ENCODE measurements around the gene MAN1A2.
"Not testable (repeated sequence)": the region's sequence is repeated elsewhere in the genome, so short reads cannot be mapped to it uniquely, and the experiment has no call there.

Gene MAN1A2

DNA sequence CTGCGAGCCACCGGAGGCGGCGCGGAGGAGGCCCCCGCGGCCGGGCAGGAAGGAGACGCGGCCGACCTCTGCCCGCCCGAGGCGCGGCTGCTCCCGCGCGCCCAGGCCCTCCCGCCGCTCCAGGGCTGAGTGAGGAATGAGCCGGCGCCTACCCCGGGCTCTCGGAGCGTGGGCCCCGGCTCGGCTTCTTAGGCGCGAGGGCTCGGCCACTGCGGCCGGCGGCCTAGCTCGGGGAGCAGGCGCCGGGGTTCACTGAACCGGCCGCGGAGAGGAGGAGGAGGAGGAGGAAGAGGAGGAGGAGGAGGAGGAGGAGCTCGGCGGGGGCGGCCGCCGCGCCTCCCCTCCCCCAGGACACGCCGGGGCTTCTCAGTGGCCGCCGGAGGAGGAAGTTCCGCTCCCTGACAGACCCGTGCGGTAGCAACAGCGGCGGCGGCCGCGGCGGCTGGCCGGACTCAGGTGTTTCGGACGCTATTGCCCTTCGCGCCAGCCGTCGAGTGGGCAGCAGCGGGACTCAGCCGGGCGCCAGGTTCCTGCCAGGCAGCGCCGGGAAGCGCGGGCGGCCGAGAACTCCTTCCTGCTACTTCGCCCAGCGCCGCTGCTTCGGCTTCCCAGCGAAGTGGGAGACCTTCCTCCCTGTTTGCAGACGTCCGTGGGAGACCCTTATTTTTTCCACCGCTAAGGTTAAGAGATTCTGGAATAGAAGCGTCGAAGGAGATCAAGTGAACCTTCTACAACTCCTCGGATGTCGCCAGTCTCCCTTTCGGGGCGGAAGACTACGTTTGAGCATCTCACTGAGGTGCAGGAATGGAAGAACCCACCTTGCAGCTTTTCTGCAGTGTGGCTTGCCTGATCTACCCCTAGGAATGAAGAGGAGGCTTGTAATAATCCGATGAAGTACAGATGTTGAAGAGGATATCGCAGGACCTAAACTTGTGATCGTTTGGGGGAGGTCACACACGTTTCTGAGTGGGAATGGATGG lies at the start of gene MAN1A2:
Gene MAN1A2 (plus strand): TSS at position 404 of the 980 bp plus-strand sequence. CDS start 735 bp downstream, outside the sequence.
- DNase-seq = peak; percentile 91

DNA sequence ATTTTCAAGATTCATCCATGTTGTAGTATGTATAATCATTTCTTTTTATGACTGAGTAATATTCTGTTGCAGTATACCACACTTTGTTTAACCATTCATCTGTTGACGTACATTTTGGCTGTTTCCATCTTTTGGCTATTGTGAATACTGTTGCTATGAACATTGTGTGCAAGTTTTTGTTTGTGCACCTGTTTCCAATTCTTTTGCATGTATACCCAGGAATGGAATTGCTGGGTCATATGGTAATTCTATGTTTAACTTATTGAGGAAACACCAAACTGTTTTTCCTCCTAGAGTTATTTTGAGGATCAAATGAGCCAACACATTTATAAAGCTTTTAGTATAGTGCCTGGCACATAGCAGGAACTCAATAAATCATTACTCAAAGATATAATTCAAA lies 49.2 kb upstream of the MAN1A2 start:
- no peak for DNase-seq

DNA sequence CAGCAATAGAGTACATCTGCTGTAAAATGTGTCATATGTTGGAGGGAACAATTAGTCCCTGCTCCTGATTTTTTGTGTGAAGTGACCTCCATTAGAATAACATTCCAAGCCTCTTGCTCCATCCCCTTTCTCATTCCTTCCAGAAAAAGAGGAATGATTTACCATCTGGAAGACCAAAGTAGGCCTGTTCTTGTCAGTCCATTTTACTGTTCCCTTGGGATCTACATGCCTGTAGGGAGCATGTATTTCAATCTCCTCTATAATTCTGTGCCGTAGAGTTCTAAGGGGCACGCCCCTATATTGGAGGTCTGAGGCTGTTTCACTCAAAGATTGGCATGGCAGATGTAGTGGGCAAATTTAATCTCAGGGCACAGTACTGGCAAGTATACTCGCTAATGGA lies 48.8 kb upstream of the MAN1A2 start:
- DNase-seq = no peak

- DNase-seq = no peak
These were observed 46.7 kb upstream of the MAN1A2 start for GRCh38 chr1:117320515-117320914.

- DNase-seq = no peak
These were observed 45.3 kb upstream of the MAN1A2 start for GRCh38 chr1:117321680-117322609.

DNA sequence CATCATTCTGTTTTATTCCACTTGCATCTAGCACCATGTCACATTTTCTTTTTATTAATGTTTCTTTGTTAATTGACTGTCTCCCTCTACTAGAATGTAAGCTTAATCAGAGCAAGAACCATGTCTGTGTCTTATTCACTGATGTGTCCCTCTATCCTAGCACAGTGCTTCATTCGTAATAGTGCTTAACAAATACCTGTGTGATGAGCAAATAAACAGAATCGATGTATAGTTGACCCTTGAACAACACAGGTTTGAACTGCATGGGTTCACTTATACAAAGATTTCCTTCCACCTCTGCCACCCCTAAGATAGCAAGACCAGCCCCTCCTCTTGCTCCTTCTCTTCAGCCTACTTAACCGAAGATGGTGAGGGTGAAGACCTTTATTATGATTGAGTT lies 42.9 kb upstream of the MAN1A2 start:
- no peak for DNase-seq

DNA sequence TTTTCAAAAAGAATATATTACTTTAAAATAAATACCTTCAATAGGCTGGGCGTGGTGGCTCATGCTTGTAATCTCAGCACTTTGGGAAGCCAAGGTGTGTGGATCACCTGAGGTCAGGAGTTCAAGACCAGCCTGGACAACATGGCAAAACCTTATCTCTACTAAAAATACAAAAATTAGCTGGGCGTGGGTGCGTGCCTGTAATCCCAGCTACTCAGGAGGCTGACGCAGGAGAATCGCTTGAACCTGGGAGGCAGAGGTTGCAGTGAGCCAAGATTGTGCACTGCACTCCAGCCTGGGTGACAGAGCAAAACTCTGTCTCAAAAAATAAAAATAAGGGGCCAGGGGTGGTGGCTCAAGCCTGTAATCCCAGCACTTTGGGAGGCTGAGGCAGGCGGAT lies 41.2 kb upstream of the MAN1A2 start:
- DNase-seq = not testable (repeated sequence)

GRCh38 chr1:117327011-117327410 lies 40.2 kb upstream of the MAN1A2 start:
- DNase-seq = no peak

- no peak for DNase-seq
These were observed 31.7 kb upstream of the MAN1A2 start for GRCh38 chr1:117335376-117336086.

DNA sequence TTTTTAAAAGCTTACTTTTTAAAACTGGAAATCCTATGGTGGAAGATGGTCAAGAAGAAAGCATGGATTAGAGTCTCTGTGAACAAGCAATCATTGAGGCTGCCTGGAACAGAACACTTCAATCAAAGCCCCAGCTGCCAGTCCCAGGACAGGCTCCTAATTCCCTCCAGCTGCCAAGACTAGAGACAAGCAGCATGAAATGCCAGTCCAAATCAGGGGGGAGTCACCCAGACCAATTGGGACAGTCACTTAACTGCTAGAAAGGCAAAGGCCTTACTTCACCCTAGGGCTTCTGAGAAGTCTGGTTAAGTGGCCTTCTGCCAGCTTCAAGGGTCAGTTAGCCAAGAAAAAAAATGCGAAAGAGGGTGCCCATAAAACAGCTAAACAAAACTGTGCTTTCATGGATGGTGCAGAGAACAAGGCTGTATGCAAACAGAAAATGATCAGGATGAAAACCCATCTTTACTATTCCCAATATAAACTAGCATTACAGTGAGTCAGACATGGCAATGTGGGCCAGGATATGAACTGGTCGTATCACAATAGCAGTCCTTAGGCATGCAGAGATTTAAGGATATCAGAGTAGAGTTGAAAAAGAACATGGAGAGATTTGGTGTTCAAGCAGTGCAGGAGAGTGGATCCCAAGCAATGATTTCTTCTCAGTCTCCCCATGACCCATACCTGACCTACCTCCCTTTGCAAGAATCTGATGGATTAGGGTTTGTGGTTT lies 31.0 kb upstream of the MAN1A2 start:
- no peak for DNase-seq

DNA sequence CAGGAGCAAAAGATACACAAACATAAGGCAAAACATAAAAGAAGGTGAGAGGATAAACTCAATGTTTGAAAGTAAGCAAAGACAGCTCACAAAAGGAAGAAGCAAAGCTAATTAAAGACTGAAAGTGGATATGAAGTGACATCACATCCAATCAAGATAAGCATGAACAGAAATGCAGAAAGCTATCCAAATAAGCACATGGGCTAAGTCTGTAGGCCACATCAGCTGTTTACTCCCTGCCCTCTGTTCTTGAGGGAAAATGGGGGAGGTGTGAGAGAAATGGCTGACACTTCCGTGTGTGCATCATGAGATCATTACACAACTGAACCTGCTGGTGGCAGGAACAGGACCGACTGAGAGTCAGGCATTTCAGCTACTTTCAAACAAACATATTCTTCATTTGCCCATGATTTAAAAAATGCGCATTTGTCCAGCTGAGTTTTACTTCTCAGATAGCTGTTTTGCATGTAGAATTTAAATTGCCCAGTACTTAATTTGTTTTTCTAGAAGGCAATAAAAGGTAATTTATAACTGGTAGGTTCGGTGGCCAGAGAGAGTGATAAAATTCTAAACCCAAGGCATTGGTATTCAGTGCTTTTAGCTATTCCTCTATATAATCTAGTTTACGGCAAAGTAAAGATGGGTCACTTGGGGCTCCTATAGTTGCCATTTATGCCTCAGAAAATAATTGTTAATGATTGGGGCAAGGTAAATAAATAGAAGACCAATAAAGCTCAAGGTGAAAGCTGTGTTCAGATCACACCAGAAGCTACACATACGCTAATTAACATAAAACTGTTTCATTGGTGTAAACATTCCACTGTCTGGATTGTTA lies 27.2 kb upstream of the MAN1A2 start:
- DNase-seq = peak; percentile 18

DNA sequence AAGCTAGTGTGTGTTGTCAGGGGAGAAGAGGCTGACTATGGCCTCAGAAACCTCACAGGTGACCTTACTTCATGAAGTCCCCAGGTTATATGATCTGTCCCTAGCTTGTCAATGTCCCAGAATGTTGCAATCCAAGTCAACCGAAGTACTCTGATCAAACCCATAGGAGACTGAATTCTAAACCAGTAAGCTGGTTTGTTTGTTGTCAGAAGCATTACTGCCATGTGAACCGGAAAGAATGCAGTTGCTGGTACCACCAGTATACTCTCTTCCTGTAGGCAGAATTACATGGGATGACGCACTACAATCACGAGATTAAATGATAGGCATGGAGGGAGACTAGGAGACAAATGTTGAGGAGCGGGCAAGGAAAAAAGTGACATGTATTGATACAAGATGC lies 26.1 kb upstream of the MAN1A2 start:
- DNase-seq = no peak

- DNase-seq = no peak
These were observed 24.9 kb upstream of the MAN1A2 start for GRCh38 chr1:117342397-117342796.

DNA sequence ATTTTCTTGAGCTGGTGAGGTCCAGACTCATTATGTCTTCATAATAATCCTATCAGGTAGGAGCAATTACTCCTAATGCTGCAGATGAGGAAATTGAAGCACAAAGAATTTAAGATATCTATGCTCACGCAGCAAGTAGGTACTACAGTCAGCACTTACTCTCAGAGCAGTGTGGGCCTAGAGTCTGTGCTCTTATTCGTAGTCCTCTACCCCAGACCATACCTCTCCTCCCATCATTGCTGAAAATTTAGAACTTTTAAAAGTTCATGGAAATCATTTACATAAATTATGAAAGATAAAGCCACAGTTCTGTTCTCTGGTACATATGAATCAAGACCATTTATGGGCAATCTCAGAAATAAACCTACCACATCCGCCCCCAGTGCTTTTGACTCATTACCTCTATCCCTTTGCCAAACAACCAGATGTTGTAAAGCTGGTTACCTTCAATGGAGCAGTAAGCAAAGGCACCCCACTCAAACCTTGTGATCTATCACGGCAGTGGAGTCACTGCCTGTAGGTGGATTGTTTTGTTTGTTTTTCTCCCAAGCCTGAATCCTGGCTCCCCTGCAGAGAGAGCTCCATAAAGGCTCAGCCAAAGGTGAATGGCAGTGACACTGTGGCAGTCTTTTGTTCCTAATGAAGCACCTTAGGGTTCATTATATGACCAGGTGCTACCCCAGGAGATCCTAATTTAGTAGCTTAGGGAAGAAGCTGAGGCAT lies 20.9 kb upstream of the MAN1A2 start:
- peak; percentile 14 for DNase-seq

- no peak for DNase-seq
These were observed 19.3 kb upstream of the MAN1A2 start for GRCh38 chr1:117347907-117348306.

GRCh38 chr1:117352695-117353094 lies 14.6 kb upstream of the MAN1A2 start:
- DNase-seq = not testable (repeated sequence)

- DNase-seq = not testable (repeated sequence)
These were observed 9.2 kb upstream of the MAN1A2 start for GRCh38 chr1:117357833-117358603.

DNA sequence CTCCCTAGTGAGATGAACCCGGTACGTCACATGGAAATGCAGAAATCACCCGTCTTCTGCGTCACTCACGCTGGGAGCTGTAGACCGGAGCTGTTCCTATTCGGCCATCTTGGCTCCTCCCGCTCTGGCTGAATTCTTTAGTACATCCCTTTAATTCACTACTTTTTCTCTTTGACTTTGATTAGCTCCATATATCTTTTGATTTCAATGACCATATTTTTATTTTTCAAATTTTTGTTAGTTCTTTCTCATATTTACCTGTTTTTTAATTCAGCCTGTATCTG lies 8.7 kb upstream of the MAN1A2 start:
- DNase-seq = not testable (repeated sequence)

- no peak for DNase-seq
These were observed 7.5 kb upstream of the MAN1A2 start for GRCh38 chr1:117359561-117360289.

Data from activated CD4-positive, alpha-beta T cell treated with anti-CD3 and anti-CD28 coated beads, Interleukin-10, Interleukin-2, amounts not matched to agents 100 ng/mL and 50 ng/mL, durations not matched to agents 16 hours and 8 hours (primary cell).